Ectodermal cell (in vitro differentiated cells): ENCODE results near the gene COL1A1. TPM values are rescaled to one million over a fixed set of nuclear protein-coding genes. Genes with fewer than 3 reads are reported as not detected.

Experiments used
- H3K27ac ChIP-seq: 2 replicates; pipeline ENCODE4 v1.7.0; 2013; ENCODE audit warnings: mild to moderate bottlenecking, low read depth, low read length; ENCODE audit not compliant: insufficient read depth, poor library complexity, severe bottlenecking
- H3K27me3 ChIP-seq: 2 replicates; pipeline ENCODE4 v1.7.0; 2013; ENCODE audit warnings: mild to moderate bottlenecking, low read length; ENCODE audit not compliant: insufficient read depth, control insufficient read depth, poor library complexity, severe bottlenecking
- H3K36me3 ChIP-seq: one replicate; pipeline ENCODE4 v1.7.0; 2013; ENCODE audit warnings: low read length; ENCODE audit not compliant: control insufficient read depth, insufficient read depth
- H3K4me1 ChIP-seq: one replicate; pipeline ENCODE4 v1.7.0; 2013; ENCODE audit warnings: low read length; ENCODE audit not compliant: control insufficient read depth, insufficient read depth
- H3K4me3 ChIP-seq: 2 replicates; pipeline ENCODE4 v1.7.0; 2013; ENCODE audit warnings: low read depth, low read length, control low read depth; ENCODE audit not compliant: insufficient read depth
- H3K9me3 ChIP-seq: 2 replicates; pipeline ENCODE4 v1.7.0; 2013; ENCODE audit warnings: mild to moderate bottlenecking, low read length, moderate library complexity; ENCODE audit not compliant: control insufficient read depth
- WGBS, 2 experiments: methylation state at CpG; one replicate each; pipeline ENCODE4 v1.1.7; 2013; ENCODE audit warnings: missing lambda C conversion rate in 2 of 2; 5-methylcytosine and 5-hydroxymethylcytosine counted together
- polyA plus RNA-seq, 4 experiments: library from polyadenylated mRNA; stranded (reverse); fragments of 50-300 nt; gene quantifications; one replicate each; pipeline ENCODE4 v1.2.3, GENCODE V29; 2013

The COL1A1 gene
- polyA plus RNA-seq (2013, experiment 1 of 4), result 46.3 TPM
- 42.2 TPM for polyA plus RNA-seq (2013, experiment 2 of 4)
- polyA plus RNA-seq (2013, experiment 3 of 4), result 41.0 TPM
- 45.8 TPM for polyA plus RNA-seq (2013, experiment 4 of 4)

DNA sequence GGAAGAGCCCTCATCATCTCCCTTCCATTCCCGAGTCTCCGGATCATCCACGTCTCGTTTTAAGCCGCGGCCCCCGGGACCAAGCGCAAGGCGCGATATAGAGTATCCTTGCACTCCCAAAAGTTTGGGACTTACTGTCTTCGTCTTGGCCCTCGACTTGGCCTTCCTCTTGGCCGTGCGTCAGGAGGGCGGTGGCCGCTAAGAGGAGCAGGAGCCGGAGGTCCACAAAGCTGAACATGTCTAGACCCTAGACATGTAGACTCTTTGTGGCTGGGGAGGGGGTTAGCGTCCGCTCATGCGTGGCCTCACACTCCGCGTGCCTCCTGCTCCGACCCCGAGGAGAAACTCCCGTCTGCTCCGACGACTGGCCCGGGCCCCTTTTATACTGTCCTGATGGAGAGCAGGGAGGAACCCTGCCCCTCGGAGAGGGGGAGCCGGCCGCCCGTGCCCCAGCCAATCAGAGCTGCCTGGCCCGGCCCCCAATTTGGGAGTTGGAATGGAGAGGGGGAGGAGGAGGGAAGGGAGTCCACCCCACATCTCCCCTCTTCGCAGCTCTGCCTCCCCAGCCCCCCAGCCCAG is at the start of gene COL1A1:
COL1A1 (minus strand) TSS at position 356 of the 579 bp plus-strand sequence; CDS start at position 238, 118 bp downstream.
- Histone ChIP-seq H3K27ac (no peak within 1 kb of the TSS), H3K9me3 (no peaks in the 10 kb centered on the region), H3K4me1 (peaks cover 12% of the 10 kb centered on the region), H3K4me3 (peak within 1 kb of the TSS; percentile 45), H3K27me3 (peaks cover 52% of the 10 kb centered on the region), H3K36me3 (no peaks in the 10 kb centered on the region)
- whole genome bisulfite sequencing, 2 experiments, result 16% methylated on average over 34 of the region's 34 CpGs

DNA sequence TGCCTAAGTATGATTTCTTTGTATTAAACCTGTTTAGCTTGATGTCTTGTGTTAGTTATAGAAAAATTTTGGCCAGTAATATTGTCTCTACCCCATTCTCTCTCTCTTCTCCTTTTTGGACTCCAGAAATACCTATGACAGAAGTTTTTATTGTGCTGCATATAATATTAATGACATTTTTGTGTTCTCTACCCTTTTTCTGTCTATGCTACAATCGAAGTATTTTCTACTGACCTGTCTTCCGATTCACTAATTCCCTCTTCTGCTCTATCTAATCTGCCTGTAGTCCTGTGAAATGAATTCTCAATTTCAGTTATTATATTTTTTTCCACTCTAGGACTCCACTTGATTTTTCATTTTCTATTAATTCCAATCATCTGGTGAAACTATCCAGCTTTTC is 46.8 kb upstream of the COL1A1 start:
- Histone ChIP-seq H3K36me3 (no peaks in the 10 kb centered on the region), H3K27ac (no peak overlapping the region), H3K4me3 (no peak overlapping the region), H3K4me1 (no peaks in the 10 kb centered on the region), H3K27me3 (no peaks in the 10 kb centered on the region), H3K9me3 (peaks cover 2% of the 10 kb centered on the region)
- WGBS, 2 experiments, result 58 to 62% methylated on average over 2 of the region's 2 CpGs

DNA sequence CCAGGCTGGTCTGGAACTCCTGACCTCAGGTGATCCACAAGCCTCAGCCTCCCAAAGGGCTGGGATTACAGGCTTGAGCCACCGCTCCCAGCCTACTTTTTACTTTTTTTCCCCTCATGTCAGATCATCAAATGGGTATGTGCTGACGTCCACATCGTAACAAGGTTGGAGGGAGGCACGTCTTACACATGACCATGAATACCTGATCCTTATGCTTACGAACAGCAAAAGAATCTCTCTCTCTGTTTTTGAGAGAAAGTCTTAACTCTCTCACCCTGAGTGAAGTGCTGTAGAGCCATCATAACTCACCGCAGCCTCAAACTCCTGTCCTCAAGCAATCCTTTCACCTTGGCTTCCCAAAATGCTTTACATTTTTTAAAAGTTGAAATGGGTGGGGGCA is 43.3 kb upstream of the COL1A1 start:
- Histone ChIP-seq H3K4me3 (no peak overlapping the region), H3K36me3 (no peaks in the 10 kb centered on the region), H3K9me3 (peaks cover 2% of the 10 kb centered on the region), H3K27me3 (no peaks in the 10 kb centered on the region), H3K27ac (no peak overlapping the region), H3K4me1 (no peaks in the 10 kb centered on the region)
- 92 to 94% methylated on average over 6 of the region's 6 CpGs for WGBS, 2 experiments

DNA sequence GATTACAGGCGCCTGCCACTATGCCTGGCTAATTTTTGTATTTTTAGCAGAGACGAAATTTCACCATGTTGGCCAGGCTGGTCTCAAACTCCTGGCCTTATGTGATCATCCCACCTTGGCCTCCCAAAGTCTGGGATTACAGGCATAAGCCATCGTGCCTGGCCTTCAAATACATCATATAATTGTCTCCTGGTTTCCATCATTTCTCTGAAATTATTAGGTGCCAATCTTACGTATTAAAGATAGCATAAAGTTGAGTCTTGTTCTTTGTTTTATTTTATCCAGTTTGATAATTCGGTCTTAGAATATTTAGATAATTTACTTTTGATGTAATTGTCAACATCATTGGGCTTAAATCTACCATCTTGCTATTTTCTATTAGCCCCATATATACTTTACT is 40.0 kb upstream of the COL1A1 start:
- Histone ChIP-seq H3K27ac (no peak overlapping the region), H3K4me3 (no peak overlapping the region), H3K27me3 (no peaks in the 10 kb centered on the region), H3K9me3 (no peaks in the 10 kb centered on the region), H3K36me3 (no peaks in the 10 kb centered on the region), H3K4me1 (no peaks in the 10 kb centered on the region)
- 75 to 85% methylated on average over 4 to 5 of the region's 5 CpGs for WGBS, 2 experiments

DNA sequence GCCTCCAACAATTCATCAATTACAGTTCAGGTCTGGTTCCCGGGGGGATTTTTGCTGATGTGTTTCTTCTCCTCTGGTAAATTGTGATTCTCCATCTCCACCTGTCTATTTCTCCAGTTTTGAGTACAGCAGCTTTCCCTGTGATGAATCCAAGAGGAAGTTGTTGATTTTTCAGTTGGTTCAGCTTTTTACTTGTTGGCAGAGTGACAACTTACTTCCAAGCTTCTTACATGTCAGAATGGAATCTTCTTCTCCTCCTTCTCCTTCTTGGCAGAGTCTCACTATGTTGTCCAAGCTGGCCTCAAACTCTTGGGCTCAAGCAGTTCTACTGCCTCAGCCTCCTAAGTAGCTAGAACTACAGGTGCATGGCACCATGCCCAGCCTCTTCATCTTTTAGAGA is 39.4 kb upstream of the COL1A1 start:
- Histone ChIP-seq H3K9me3 (no peaks in the 10 kb centered on the region), H3K4me3 (no peak overlapping the region), H3K4me1 (no peaks in the 10 kb centered on the region), H3K36me3 (no peaks in the 10 kb centered on the region), H3K27ac (no peak overlapping the region), H3K27me3 (no peaks in the 10 kb centered on the region)
- 100% methylated on average over 1 of the region's 1 CpG for WGBS, 2 experiments

DNA sequence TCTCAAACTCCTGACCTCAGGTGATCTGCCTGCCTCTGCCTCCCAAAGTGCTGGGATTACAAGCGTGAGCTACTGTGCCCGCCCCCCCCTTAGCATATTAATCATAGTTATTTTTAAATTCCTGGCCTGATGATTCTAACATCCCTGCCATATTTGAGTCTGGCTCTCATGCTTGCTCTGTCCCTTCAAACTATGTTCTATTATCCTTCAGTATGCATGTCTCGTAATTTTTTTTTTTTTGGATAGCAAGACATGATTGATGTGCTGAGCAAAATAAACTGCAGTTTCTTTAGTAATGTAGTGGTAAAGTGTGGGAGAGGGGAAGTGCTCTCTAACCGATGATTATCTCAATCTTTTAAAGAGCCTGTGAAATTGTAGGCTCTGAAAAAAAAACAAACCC is 38.5 kb upstream of the COL1A1 start:
- Histone ChIP-seq H3K36me3 (no peaks in the 10 kb centered on the region), H3K27me3 (no peaks in the 10 kb centered on the region), H3K9me3 (no peaks in the 10 kb centered on the region), H3K27ac (no peak overlapping the region), H3K4me1 (no peaks in the 10 kb centered on the region), H3K4me3 (no peak overlapping the region)
- WGBS, 2 experiments, result 94 to 96% methylated on average over 4 of the region's 4 CpGs

DNA sequence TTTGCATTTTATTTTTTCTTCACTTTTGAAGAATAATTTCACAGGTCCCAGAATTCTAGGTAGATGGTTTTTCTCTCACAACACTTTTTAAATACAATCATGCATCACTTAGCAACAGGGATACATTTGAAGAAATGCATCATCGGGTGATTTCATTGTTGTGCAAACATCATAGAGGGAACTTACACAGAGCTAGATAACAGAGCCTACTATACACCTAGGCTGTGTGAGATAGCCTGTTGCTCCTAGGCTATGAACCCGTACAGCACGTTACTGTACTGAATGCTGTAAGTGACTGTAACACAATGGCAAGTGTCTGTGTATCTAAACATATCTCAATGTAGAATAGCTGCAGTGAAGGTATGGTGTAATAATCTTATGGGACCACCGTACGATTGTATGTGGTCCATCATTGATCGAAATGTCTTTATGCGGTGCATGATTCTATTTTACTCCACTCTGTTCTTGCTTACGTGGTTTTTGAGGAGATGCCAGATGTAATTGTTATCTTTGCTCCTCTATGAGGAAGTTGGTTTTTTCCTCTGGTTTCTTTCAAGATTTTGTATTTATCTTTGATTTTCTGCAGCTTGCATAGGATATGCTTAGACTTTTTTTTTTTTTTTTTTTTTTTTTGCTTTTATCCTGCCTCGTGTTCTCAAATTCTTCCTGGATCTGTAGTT is 37.3 kb upstream of the COL1A1 start:
- no peaks in the 10 kb centered on the region for H3K36me3 ChIP-seq
- WGBS, 2 experiments, result 83 to 88% methylated on average over 8 of the region's 9 CpGs
- no peak overlapping the region for H3K4me3 ChIP-seq

DNA sequence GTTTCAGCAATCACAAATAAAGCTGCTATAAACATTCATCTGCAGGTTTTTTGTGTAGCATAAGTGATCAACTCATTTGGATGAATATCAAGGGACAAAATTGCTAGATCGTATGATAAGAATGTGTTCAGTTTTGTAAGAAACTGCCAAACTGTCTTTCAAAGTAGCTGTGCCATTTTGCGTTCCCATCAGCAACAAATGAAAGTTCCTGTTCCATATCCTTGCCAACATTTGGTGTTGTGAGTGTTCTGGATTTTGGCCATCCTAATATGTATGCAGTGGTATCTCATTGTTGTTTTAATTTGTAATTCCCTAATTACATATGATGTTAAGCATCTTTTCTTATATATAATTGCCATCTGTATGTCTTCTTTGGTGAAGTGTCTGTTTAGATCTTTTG is 36.5 kb upstream of the COL1A1 start:
- Histone ChIP-seq H3K36me3 (no peaks in the 10 kb centered on the region), H3K9me3 (peaks cover 3% of the 10 kb centered on the region), H3K4me1 (no peaks in the 10 kb centered on the region), H3K27me3 (no peaks in the 10 kb centered on the region), H3K4me3 (no peak overlapping the region), H3K27ac (no peak overlapping the region)
- WGBS, 2 experiments, result 89 to 92% methylated on average over 2 of the region's 2 CpGs

More for the DNA sequence above, 37.3 kb upstream of the COL1A1 start:
- Histone ChIP-seq H3K4me1 (no peaks in the 10 kb centered on the region), H3K9me3 (no peaks in the 10 kb centered on the region), H3K27ac (no peak overlapping the region), H3K27me3 (no peaks in the 10 kb centered on the region)

DNA sequence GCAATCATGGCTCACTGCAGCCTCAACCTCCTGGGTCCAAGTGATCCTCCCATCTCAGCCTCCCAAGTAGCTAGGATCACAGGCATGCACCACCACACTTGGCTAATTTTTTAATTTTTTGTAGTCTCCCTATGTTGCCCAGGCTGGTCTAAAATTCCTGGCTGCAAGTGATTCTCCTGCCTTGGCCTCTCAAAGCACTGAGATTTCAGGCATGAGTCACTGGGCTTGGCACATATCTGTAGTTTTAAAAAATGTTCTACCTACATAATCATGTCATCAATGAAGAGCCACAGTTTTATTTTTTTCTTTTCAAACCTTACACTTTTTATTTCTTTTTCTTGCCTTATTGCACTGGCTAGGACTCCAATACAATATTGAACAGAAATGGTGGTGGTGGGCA is 33.1 kb upstream of the COL1A1 start:
- no peak overlapping the region for H3K27ac ChIP-seq

DNA sequence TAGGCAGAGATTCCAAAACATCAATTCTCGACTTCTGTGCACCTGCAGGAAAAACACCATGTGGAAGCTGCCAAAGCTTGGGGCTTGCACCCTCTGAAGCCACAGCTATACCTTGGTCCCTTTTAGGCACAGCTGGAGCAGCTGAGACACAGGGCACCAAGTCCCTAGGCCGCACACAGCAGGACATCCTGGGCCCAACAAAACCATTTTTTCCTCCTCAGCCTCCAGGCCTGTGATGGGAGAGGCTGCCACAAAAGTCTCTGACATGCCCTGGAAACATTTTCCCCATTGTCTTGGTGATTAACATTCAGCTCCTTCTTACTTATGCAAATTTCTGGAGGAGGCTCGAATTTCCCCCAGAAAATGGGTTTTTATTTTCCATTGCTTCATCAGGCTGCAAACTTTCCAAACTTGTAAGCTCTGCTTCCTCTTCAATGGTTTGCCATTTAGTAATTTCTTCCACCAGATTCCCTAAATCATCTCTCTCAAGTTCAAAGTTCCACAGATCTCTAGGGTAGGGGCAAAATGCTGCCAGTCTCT is 24.3 kb upstream of the COL1A1 start:
- Histone ChIP-seq H3K4me1 (peaks cover 3% of the 10 kb centered on the region), H3K4me3 (no peak overlapping the region), H3K9me3 (no peaks in the 10 kb centered on the region), H3K27ac (no peak overlapping the region), H3K36me3 (no peaks in the 10 kb centered on the region), H3K27me3 (no peaks in the 10 kb centered on the region)
- 90 to 92% methylated on average over 3 of the region's 3 CpGs for WGBS, 2 experiments

More for the DNA sequence above, 33.1 kb upstream of the COL1A1 start:
- Histone ChIP-seq H3K4me3 (no peak overlapping the region), H3K36me3 (no peaks in the 10 kb centered on the region), H3K27me3 (no peaks in the 10 kb centered on the region), H3K9me3 (peaks cover 3% of the 10 kb centered on the region), H3K4me1 (no peaks in the 10 kb centered on the region)
